Panc1 (cell line): ENCODE measurements around the gene FCMR. TPM values are rescaled to one million over a fixed set of nuclear protein-coding genes. Genes with fewer than 3 reads are reported as not detected.

Experiments
- ATAC-seq: fragments of 200-7000 bp; cut with Tn5 transposase; 2 replicates; pipeline ENCODE4 v1.9.1; 2020; ENCODE audit warnings: mild to moderate bottlenecking, moderate library complexity
- BruUV-seq: library from RNA; stranded (reverse); fragments of 400-500 nt; replicated peaks from 2 replicates; lab custom pipeline; 2021; lab: Mats Ljungman, UMichigan
- CTCF ChIA-PET: fragments of 300-600 bp; sonication (Branson Sonifier 250); formaldehyde crosslinking; loops from one replicate; lab custom pipeline; 2022; ENCODE audit warnings: antibody characterized with exemption; lab: Charles Lee
- POLR2A ChIA-PET: fragments of 300-600 bp; sonication (Branson Sonifier 250); formaldehyde crosslinking; loops from one replicate; lab custom pipeline; 2022; ENCODE audit warnings: antibody characterized with exemption; lab: Charles Lee
- DNase-seq: peaks from one replicate; pipeline ENCODE4 v3.0.0-alpha.2; 2010; ENCODE audit warnings: low read depth, low spot score
- H3K27ac ChIP-seq: 2 replicates; pipeline ENCODE4 v1.5.1; 2011; ENCODE audit warnings: mild to moderate bottlenecking, low read length, inconsistent platforms
- H3K27me3 ChIP-seq: fragments of 200-500 bp; sonication (Bioruptor generic); 2 replicates; pipeline ENCODE4 v1.6.0; 2014; ENCODE audit warnings: low read length, inconsistent platforms; ENCODE audit not compliant: control insufficient read depth, insufficient read depth
- H3K36me3 ChIP-seq: fragments of 200-500 bp; sonication (Bioruptor generic); 2 replicates; pipeline ENCODE4 v1.5.1; 2014; ENCODE audit warnings: inconsistent platforms, mild to moderate bottlenecking, low read length, moderate library complexity; ENCODE audit not compliant: control insufficient read depth, insufficient read depth
- H3K4me1 ChIP-seq: 2 replicates; pipeline ENCODE4 v1.5.1; 2011; ENCODE audit warnings: inconsistent platforms, mild to moderate bottlenecking, low read length, moderate library complexity; ENCODE audit not compliant: control insufficient read depth, insufficient read depth
- H3K4me3 ChIP-seq, 2 experiments: 2 replicates each; pipeline ENCODE4 v1.5.1; 2011 to 2012; ENCODE audit warnings: low read depth in 2 of 2, low read length in 2 of 2, mild to moderate bottlenecking in 2 of 2, inconsistent platforms in 1 of 2, moderate library complexity in 1 of 2
- H3K9me3 ChIP-seq: fragments of 200-500 bp; sonication (Bioruptor generic); 2 replicates; pipeline ENCODE4 v1.5.1; 2014; ENCODE audit warnings: low read depth, mild to moderate bottlenecking, inconsistent platforms, low read length, moderate library complexity; ENCODE audit not compliant: control insufficient read depth, insufficient read depth
- CTCF ChIP-seq: fragments of 450-650 bp; IDR thresholded peaks from 2 replicates; pipeline ENCODE4 v1.5.1; 2017; ENCODE audit warnings: mild to moderate bottlenecking
- POLR2AphosphoS5 ChIP-seq: IDR thresholded peaks from 2 replicates; pipeline ENCODE4 v1.6.1; 2012; ENCODE audit warnings: mild to moderate bottlenecking, low read depth, low read length, moderate library complexity
- REST ChIP-seq, 2 experiments: IDR thresholded peaks; 2 replicates each; pipeline ENCODE4 v1.6.1; 2011 to 2012; ENCODE audit warnings: low read depth in 2 of 2, control low read depth in 1 of 2, low read length in 1 of 2, mild to moderate bottlenecking in 1 of 2, moderate library complexity in 1 of 2; ENCODE audit not compliant: insufficient read depth in 1 of 2
- SIN3A ChIP-seq: IDR thresholded peaks from 2 replicates; pipeline ENCODE4 v1.6.1; 2012; ENCODE audit warnings: low read depth, mild to moderate bottlenecking, low read length, moderate library complexity, borderline replicate concordance; ENCODE audit not compliant: insufficient read depth
- TCF7L2 ChIP-seq: IDR thresholded peaks from 2 replicates; pipeline ENCODE4 v1.6.1; 2011; ENCODE audit warnings: mild to moderate bottlenecking, low read depth, low read length, inconsistent platforms
- in situ Hi-C: cut with HindIII; loops from 2 replicates; pipeline ENCODE4 v1.10.0; 2016; ENCODE audit warnings: low sequenced_read_pairs, low pct_unique_long_range_greater_than_20kb
- intact Hi-C: fragments of 100-400 bp; cut with micrococcal nuclease; formaldehyde crosslinking; loops from one replicate; pipeline ENCODE4 v1.10.0; 2022; ENCODE audit not compliant: unreplicated experiment
- total RNA-seq: library from RNA; stranded (reverse); gene quantifications from one replicate; pipeline ENCODE4 v1.2.1, GENCODE V29; 2021; ENCODE audit not compliant: unreplicated experiment

Gene FCMR
- total RNA-seq, 1 experiment from 2014 or later, result 0.41 TPM

GRCh38 chr1:206923009-206923960, 1.5 kb upstream of the FCMR start:
- POLR2A ChIA-PET, result no interaction called here
- Histone ChIP-seq H3K4me3 (no peak overlapping the region), H3K36me3 (no peaks in the 10 kb centered on the region), H3K27me3 (no peaks in the 10 kb centered on the region), H3K27ac (no peak overlapping the region), H3K9me3 (no peaks in the 10 kb centered on the region), H3K4me1 (no peaks in the 10 kb centered on the region)
- no TSS peak for BruUV-seq
- intact Hi-C loops, result no loop called here
- ATAC-seq (no peak), DNase-seq (no peak)
- TF ChIP-seq SIN3A (no peak), TCF7L2 (no peak), CTCF (no peak), REST (IDR thresholded peaks at IDR 0.05; ENCODE audit: insufficient read depth in 1 of 2, low read depth in 2 of 2, low read length in 1 of 2) (no peak), POLR2AphosphoS5 (no peak)
- CTCF ChIA-PET, result no interaction called here
- in situ Hi-C loops, result no loop called here

- Histone ChIP-seq H3K9me3 (no peaks in the 10 kb centered on the region), H3K4me1 (no peaks in the 10 kb centered on the region), H3K4me3 (no peak overlapping the region), H3K36me3 (no peaks in the 10 kb centered on the region), H3K27me3 (no peaks in the 10 kb centered on the region), H3K27ac (no peak overlapping the region)
- DNase-seq (no peak), ATAC-seq (no peak)
- ChIA-PET POLR2A (no interaction called here), CTCF (no interaction called here)
- TF ChIP-seq POLR2AphosphoS5 (no peak), REST (IDR thresholded peaks at IDR 0.05; ENCODE audit: insufficient read depth in 1 of 2, low read depth in 2 of 2, low read length in 1 of 2) (no peak), CTCF (no peak), SIN3A (no peak), TCF7L2 (no peak)
- no TSS peak for BruUV-seq
- in situ Hi-C loops (no loop called here), intact Hi-C loops (no loop called here)
Measured at GRCh38 chr1:206922524-206922923, 783 bp upstream of the FCMR start.
